ENCODE measurements around the gene CHRNA4. TPM values are rescaled to one million over a fixed set of nuclear protein-coding genes. Genes with fewer than 3 reads are reported as not detected.

Gene CHRNA4
- total and polyA plus RNA-seq, 2 donors (not counting 1 experiment from before 2014, with no cell fraction given) = not detected

GRCh38 chr20:63303095-63303666 lies 58.0 kb downstream of the CHRNA4 start:
- Histone ChIP-seq H3K27me3 (ENCODE audit: control insufficient read depth, insufficient read depth, low read length) (no peaks in the 10 kb centered on the region), H3K9ac (ENCODE audit: insufficient read depth, low read length) (no peak overlapping the region), H3K79me2 (ENCODE audit: control insufficient read depth, insufficient read depth, low read length) (no peaks in the 10 kb centered on the region), H4K20me1 (ENCODE audit: control insufficient read depth, extremely low read depth, insufficient read depth, low read length) (no peaks in the 10 kb centered on the region), H3K4me1 (ENCODE audit: control insufficient read depth, extremely low read depth, insufficient read depth, low read length) (no peaks in the 10 kb centered on the region), H3K4me3 (replicated peaks in 1 of 4; ENCODE audit: control extremely low read depth in 1 of 4, insufficient read depth in 1 of 4, low read depth in 3 of 4, low read length in 4 of 4) (no peak overlapping the region), H2AFZ (ENCODE audit: low read length) (no peak overlapping the region), H3K36me3 (ENCODE audit: control insufficient read depth, insufficient read depth, low read length) (no peaks in the 10 kb centered on the region), H3K4me2 (ENCODE audit: extremely low read depth, insufficient read depth, low read length) (no peak overlapping the region), H3K27ac (ENCODE audit: insufficient read depth, low read length) (no peak overlapping the region), H3K9me3 (ENCODE audit: control insufficient read depth, insufficient read depth, low read depth, low read length) (no peaks in the 10 kb centered on the region)
- DNase-seq (ENCODE audit: low read depth in 2 of 2) = no peak
- TF ChIP-seq CTCF (conservative IDR thresholded peaks at IDR 0.05 in 1 of 2, IDR thresholded peaks at IDR 0.05 in 1 of 2; ENCODE audit: low read depth in 1 of 2, low read length in 2 of 2) (no peak), EZH2 (IDR thresholded peaks at IDR 0.05; ENCODE audit: low read length, missing control alignments) (no peak)

- Histone ChIP-seq H3K36me3 (ENCODE audit: control insufficient read depth, insufficient read depth, low read length) (no peaks in the 10 kb centered on the region), H3K4me2 (ENCODE audit: extremely low read depth, insufficient read depth, low read length) (no peak overlapping the region), H3K9me3 (ENCODE audit: control insufficient read depth, insufficient read depth, low read depth, low read length) (no peaks in the 10 kb centered on the region), H3K4me3 (replicated peaks in 1 of 4; ENCODE audit: control extremely low read depth in 1 of 4, insufficient read depth in 1 of 4, low read depth in 3 of 4, low read length in 4 of 4) (no peak overlapping the region), H3K4me1 (ENCODE audit: control insufficient read depth, extremely low read depth, insufficient read depth, low read length) (no peaks in the 10 kb centered on the region), H3K27me3 (ENCODE audit: control insufficient read depth, insufficient read depth, low read length) (no peaks in the 10 kb centered on the region), H4K20me1 (ENCODE audit: control insufficient read depth, extremely low read depth, insufficient read depth, low read length) (no peaks in the 10 kb centered on the region), H3K9ac (ENCODE audit: insufficient read depth, low read length) (no peak overlapping the region), H3K79me2 (ENCODE audit: control insufficient read depth, insufficient read depth, low read length) (no peaks in the 10 kb centered on the region), H3K27ac (ENCODE audit: insufficient read depth, low read length) (no peak overlapping the region), H2AFZ (ENCODE audit: low read length) (no peak overlapping the region)
- TF ChIP-seq CTCF (conservative IDR thresholded peaks at IDR 0.05 in 1 of 2, IDR thresholded peaks at IDR 0.05 in 1 of 2; ENCODE audit: low read depth in 1 of 2, low read length in 2 of 2) = no peak
- DNase-seq (ENCODE audit: low read depth in 2 of 2) = no peak
These were observed 59.5 kb downstream of the CHRNA4 start for GRCh38 chr20:63301671-63302070.

GRCh38 chr20:63298731-63299312 lies 62.3 kb downstream of the CHRNA4 start:
- no peak overlapping the region for H2AFZ ChIP-seq (ENCODE audit: low read length)
- no peak for DNase-seq (ENCODE audit: low read depth in 2 of 2)
- no peak overlapping the region for H3K4me2 ChIP-seq (ENCODE audit: extremely low read depth, insufficient read depth, low read length)
- no peak overlapping the region for H3K27ac ChIP-seq (ENCODE audit: insufficient read depth, low read length)
- H4K20me1 ChIP-seq (ENCODE audit: control insufficient read depth, extremely low read depth, insufficient read depth, low read length) = no peaks in the 10 kb centered on the region
- no peak overlapping the region for H3K4me3 ChIP-seq (replicated peaks in 1 of 4; ENCODE audit: control extremely low read depth in 1 of 4, insufficient read depth in 1 of 4, low read depth in 3 of 4, low read length in 4 of 4)
- no peaks in the 10 kb centered on the region for H3K4me1 ChIP-seq (ENCODE audit: control insufficient read depth, extremely low read depth, insufficient read depth, low read length)
- H3K9me3 ChIP-seq (ENCODE audit: control insufficient read depth, insufficient read depth, low read depth, low read length) = no peaks in the 10 kb centered on the region
- no peaks in the 10 kb centered on the region for H3K79me2 ChIP-seq (ENCODE audit: control insufficient read depth, insufficient read depth, low read length)
- H3K36me3 ChIP-seq (ENCODE audit: control insufficient read depth, insufficient read depth, low read length) = no peaks in the 10 kb centered on the region
- no peak overlapping the region for H3K9ac ChIP-seq (ENCODE audit: insufficient read depth, low read length)
- TF ChIP-seq EZH2 (IDR thresholded peaks at IDR 0.05; ENCODE audit: low read length, missing control alignments) = no peak
- TF ChIP-seq CTCF (conservative IDR thresholded peaks at IDR 0.05 in 1 of 2, IDR thresholded peaks at IDR 0.05 in 1 of 2; ENCODE audit: low read depth in 1 of 2, low read length in 2 of 2) = no peak
- H3K27me3 ChIP-seq (ENCODE audit: control insufficient read depth, insufficient read depth, low read length) = peaks cover 11% of the 10 kb centered on the region

Data from fibroblast of lung (primary cell).